Testis (tissue), 3 donors: ENCODE results near the gene SYNPO2L. TPM values are rescaled to one million over a fixed set of nuclear protein-coding genes. Genes with fewer than 3 reads are reported as not detected.

Experiments used
- DNase-seq: peaks from one replicate; pipeline ENCODE4 v3.0.0-alpha.2; 2019
- H3K27ac ChIP-seq, 2 donors: fragments of 200-600 bp; sonication (generic); one replicate each; pipeline ENCODE4 v1.5.1; 2019
- H3K27me3 ChIP-seq: fragments of 200-600 bp; sonication (generic); one replicate; pipeline ENCODE4 v1.5.1; 2019
- H3K36me3 ChIP-seq: fragments of 200-600 bp; sonication (generic); one replicate; pipeline ENCODE4 v1.5.1; 2017; ENCODE audit warnings: low read depth; ENCODE audit errors: missing control alignments
- H3K4me1 ChIP-seq: fragments of 200-600 bp; sonication (generic); one replicate; pipeline ENCODE4 v1.5.1; 2019
- H3K4me3 ChIP-seq, 2 donors: fragments of 200-600 bp; sonication (generic); one replicate each; pipeline ENCODE4 v1.5.1; 2017 to 2019
- H3K9me3 ChIP-seq: fragments of 200-600 bp; sonication (generic); one replicate; pipeline ENCODE4 v1.5.1; 2017
- CTCF ChIP-seq, 3 experiments: fragments of 450-650 bp in 2 of 3; fragments of 200-600 bp in 1 of 3; sonication (generic) in 1 of 3; IDR thresholded peaks; one replicate each; pipeline ENCODE4 v1.5.1; 2016 to 2019; ENCODE audit warnings: antibody characterized with exemption in 3 of 3, mild to moderate bottlenecking in 2 of 3, moderate library complexity in 1 of 3
- POLR2A ChIP-seq: fragments of 450-650 bp; IDR thresholded peaks from one replicate; pipeline ENCODE4 v1.6.1; 2017; ENCODE audit warnings: antibody characterized with exemption, mild to moderate bottlenecking, moderate library complexity
- WGBS, 2 donors: methylation state at CpG; one replicate each; pipeline ENCODE4 v1.1.5; 2018; 5-methylcytosine and 5-hydroxymethylcytosine counted together
- intact Hi-C: fragments of 100-400 bp; cut with DNase I; formaldehyde crosslinking; loops from one replicate; pipeline ENCODE4 v1.15.1; 2023; ENCODE audit warnings: low total_unique reads
- polyA plus RNA-seq: library from polyadenylated mRNA; stranded (reverse); fragments of 350-450 nt; fragmentation: Illumina TruSeq; extraction: RNeasy Lipid Tissue Mini Kit (QIAGEN cat#74804); gene quantifications from one replicate; pipeline ENCODE4 v1.2.3, GENCODE V29; 2014; ENCODE audit warnings: low read depth, low replicate concordance; ENCODE audit not compliant: insufficient read depth
- total RNA-seq, 2 donors: library from RNA; depleted of rRNA; stranded (reverse); fragments of >200 nt; gene quantifications; one replicate each; pipeline ENCODE4 v1.2.3, GENCODE V29; 2016

The SYNPO2L gene
- total and polyA plus RNA-seq, 3 donors from 2014 or later = 0.31 to 2.3 (median 0.31) TPM

GRCh38 chr10:73653195-73653594 lies 2.6 kb downstream of the SYNPO2L start:
- intact Hi-C loops = no loop called here

DNA sequence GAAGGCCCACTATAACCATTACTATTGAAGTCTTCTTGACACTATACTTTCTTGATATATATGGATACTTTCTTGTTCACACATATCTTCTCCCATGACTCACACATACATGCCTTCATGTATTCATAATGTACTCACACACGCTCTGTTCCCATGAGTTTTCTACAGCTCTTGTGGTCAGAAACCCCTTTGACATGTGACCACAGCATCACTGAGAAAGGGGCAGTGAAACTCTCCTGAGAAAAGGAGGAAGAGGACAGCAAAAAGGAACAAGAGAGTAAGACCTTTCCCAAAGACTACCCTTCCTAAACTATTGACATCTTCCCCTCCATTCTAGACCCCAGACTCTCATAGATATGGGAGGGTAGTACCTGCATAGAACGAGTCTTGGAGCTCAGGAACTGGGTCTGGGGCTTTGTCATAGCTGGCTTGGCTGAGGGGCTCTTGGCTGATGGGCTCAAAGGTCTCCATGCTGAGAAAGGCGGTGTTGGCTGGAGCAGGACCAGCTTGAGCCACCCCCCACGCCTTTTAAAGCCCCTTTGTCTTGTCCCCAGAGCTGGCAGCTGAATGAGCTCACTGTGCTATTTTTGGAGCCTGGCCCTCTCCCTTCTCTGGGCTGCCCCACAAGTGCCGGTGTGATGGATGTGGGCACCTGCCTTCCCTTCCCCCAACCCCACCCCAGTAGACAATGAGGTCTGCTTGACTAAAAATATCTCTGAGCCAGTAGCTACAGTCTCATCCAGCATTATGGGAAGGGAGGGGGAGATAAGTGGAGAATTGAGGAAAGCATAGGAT lies 5.1 kb downstream of the SYNPO2L start:
- no peaks in the 10 kb centered on the region for H3K9me3 ChIP-seq
- peaks cover 14% of the 10 kb centered on the region for H3K4me1 ChIP-seq
- TF ChIP-seq POLR2A (no peak), CTCF (IDR thresholded peaks at IDR 0.05) (no peak)
- H3K27ac ChIP-seq = no peak overlapping the region
- 70 to 72% methylated on average over 5 of the region's 5 CpGs for WGBS, 2 donors
- intact Hi-C loops = no loop called here
- no peaks in the 10 kb centered on the region for H3K36me3 ChIP-seq
- no peak overlapping the region for H3K4me3 ChIP-seq
- no peak for DNase-seq
- H3K27me3 ChIP-seq = no peaks in the 10 kb centered on the region

More at GRCh38 chr10:73653195-73653594, 2.6 kb downstream of the SYNPO2L start:
- WGBS, 2 donors = 92 to 93% methylated on average over 5 to 11 of the region's 11 CpGs
- TF ChIP-seq CTCF (IDR thresholded peaks at IDR 0.05) (no peak), POLR2A (no peak)
- no peaks in the 10 kb centered on the region for H3K36me3 ChIP-seq
- H3K4me3 ChIP-seq = no peak overlapping the region
- H3K9me3 ChIP-seq = no peaks in the 10 kb centered on the region
- H3K4me1 ChIP-seq = peaks cover 17% of the 10 kb centered on the region
- DNase-seq = no peak
- H3K27ac ChIP-seq = no peak overlapping the region
- no peaks in the 10 kb centered on the region for H3K27me3 ChIP-seq

GRCh38 chr10:73649876-73650536 lies 5.8 kb downstream of the SYNPO2L start:
- Histone ChIP-seq H3K36me3 (no peaks in the 10 kb centered on the region), H3K4me3 (no peak overlapping the region), H3K4me1 (peaks cover 12% of the 10 kb centered on the region), H3K9me3 (no peaks in the 10 kb centered on the region), H3K27me3 (no peaks in the 10 kb centered on the region), H3K27ac (no peak overlapping the region)
- TF ChIP-seq POLR2A (no peak), CTCF (IDR thresholded peaks at IDR 0.05) (no peak)
- WGBS, 2 donors = 82 to 97% methylated on average over 6 of the region's 6 CpGs
- DNase-seq = no peak
- intact Hi-C loops = no loop called here

DNA sequence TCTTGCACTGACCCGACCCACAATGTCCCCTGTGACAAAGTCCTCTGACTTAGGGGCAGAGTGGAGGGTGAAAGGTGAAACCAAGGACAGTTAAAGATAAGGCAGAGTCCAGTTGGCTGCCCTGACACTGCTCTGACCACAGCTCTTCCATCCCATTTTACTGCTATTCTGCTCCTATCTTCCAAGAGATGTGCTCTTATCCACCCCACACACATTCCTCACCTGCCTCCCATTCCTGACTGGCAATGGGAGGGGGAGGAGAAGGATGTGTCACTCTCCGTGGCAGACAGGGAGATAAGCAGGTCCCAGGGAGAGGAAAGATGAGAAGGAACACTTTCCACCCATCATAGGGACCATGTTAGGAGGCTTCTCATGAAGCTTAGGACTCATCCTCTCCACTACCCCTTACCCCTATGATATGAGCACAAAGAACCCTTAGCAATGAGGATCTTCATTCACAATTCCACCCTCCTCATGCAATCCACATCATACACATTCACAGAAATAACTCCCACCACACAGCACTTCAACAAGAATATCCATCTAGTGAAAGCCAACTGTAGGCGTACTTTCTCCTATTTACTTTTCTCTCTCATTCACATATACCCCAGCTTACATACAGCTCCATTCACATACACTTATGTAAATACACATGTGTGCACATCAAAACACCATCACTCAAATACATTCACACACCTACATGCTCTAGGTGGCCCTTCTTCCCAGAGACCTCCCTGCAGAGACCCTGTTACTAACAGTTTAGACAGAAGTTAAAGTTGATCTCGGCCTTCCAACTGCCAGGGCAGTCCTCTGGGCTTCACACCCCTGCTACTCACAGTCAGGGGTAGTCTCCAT lies 6.6 kb downstream of the SYNPO2L start:
- Histone ChIP-seq H3K9me3 (no peaks in the 10 kb centered on the region), H3K27me3 (no peaks in the 10 kb centered on the region), H3K27ac (no peak overlapping the region), H3K4me1 (peaks cover 12% of the 10 kb centered on the region), H3K36me3 (no peaks in the 10 kb centered on the region), H3K4me3 (no peak overlapping the region)
- TF ChIP-seq CTCF (IDR thresholded peaks at IDR 0.05) (no peak), POLR2A (no peak)
- intact Hi-C loops = no loop called here
- 57 to 59% methylated on average over 4 of the region's 4 CpGs for WGBS, 2 donors
- DNase-seq = no peak
